Inferior parietal cortex (tissue), 1 donor: Measurements from ENCODE around the gene PRSS38.

Source experiments
- DNase-seq: peaks from one replicate; pipeline ENCODE4 v3.0.0-alpha.2; 2016; ENCODE audit errors: extremely low spot score

The PRSS38 gene

DNA sequence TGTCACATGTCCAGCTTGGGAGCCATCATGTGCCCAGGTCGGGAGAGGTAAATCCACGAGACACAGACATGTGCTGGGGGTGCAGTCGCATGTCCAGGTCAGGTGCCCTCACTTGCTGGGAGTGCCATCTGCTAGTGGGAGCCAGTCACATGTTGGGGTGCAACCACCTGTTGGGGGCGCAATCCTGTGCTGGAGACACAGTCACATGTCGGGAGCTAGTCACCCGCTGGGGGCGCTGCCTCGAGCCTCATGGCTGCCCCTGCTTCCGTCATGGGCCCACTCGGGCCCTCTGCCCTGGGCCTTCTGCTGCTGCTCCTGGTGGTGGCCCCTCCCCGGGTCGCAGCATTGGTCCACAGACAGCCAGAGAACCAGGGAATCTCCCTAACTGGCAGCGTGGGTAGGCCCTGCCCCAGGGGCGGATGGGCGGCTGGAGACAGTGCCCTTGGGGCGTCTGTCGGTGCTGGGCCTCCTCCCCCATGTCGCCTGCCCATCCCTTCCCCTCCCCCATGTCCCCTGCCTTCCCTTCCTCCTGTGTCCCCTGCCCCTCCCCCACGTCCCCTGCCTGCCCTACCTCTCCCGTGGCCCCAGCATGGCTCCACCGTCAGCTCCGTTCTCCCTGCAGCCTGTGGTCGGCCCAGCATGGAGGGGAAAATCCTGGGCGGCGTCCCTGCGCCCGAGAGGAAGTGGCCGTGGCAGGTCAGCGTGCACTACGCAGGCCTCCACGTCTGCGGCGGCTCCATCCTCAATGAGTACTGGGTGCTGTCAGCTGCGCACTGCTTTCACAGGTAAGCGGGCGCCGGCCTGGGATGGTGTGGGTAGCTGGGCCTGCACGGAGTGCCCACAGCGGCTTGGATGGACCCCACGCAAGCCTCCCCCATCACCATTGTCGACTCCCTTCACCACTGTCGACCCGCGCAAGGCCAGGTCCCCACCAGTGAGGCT lies at the start of gene PRSS38:
TSS of gene PRSS38 (plus strand) at position 208 of the 942 bp plus-strand sequence. CDS start at position 250, 42 bp downstream.
- no peak for DNase-seq

- DNase-seq: no peak
These were observed 49.4 kb upstream of the PRSS38 start for GRCh38 chr1:227766015-227766634.

GRCh38 chr1:227766653-227767277 lies 48.7 kb upstream of the PRSS38 start:
- no peak for DNase-seq

DNA sequence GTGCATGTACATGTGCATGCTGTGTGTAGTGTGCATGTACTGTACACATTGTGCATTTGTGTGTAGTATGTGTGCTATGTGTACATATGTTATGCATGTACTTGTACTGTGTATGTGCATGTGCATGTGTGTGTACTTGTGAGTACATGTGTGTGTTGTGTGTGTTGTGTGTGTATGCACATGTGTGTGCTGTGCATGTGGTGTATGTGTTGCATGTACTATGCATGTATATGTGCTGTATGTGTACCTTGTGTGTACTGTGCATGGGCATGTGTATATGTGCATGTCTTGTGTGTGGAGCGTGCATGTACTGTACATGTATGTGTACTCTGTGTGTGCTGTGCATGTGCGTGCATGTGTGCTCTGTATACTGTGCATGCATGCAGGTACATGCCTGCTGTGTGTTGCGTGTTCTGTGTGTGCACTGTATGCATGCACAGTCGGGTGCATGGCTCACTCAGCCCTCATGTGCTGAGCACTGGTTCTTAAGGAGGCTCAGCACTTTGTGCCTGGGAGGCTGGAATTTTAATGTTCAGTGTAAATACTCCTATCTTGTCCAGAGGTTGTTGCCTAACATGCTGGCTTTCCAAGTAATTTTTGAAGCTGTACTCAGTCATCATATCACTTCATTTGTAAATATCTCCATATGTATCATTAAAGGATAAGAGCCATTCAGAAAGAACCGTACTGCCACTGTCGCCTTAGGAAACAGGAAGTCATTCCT lies 47.9 kb upstream of the PRSS38 start:
- DNase-seq: no peak

- no peak for DNase-seq
These were observed 47.4 kb upstream of the PRSS38 start for GRCh38 chr1:227768125-227768439.

GRCh38 chr1:227768640-227769039 lies 46.8 kb upstream of the PRSS38 start:
- DNase-seq: no peak

GRCh38 chr1:227769047-227769935 lies 46.2 kb upstream of the PRSS38 start:
- DNase-seq: no peak

- DNase-seq: no peak
These were observed 45.5 kb upstream of the PRSS38 start for GRCh38 chr1:227769936-227770494.

DNA sequence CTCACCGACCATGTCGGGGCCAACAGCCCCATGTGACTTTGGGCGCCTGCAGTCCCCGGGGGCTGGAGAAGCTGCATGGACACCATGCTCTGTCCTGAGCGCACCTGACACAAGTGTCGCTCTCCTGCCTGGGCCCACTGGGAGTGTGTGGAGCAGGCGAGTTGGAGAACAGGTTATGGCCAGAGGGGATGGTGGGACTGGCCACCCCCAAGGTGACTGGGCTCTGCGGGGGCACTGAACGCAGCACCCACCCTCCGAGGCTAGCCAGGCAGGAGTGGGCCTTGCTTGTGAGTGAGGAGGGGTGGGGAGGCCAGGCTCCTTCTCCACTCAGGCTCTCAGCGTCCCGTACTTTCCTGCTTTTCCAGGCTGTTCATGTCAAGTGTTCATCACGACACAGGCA lies 44.7 kb upstream of the PRSS38 start:
- DNase-seq: no peak

GRCh38 chr1:227771326-227771725 lies 44.1 kb upstream of the PRSS38 start:
- DNase-seq: no peak

- no peak for DNase-seq
These were observed 43.7 kb upstream of the PRSS38 start for GRCh38 chr1:227771771-227772170.

- DNase-seq: no peak
These were observed 41.9 kb upstream of the PRSS38 start for GRCh38 chr1:227773558-227773957.

GRCh38 chr1:227774051-227774731 lies 41.3 kb upstream of the PRSS38 start:
- no peak for DNase-seq

DNA sequence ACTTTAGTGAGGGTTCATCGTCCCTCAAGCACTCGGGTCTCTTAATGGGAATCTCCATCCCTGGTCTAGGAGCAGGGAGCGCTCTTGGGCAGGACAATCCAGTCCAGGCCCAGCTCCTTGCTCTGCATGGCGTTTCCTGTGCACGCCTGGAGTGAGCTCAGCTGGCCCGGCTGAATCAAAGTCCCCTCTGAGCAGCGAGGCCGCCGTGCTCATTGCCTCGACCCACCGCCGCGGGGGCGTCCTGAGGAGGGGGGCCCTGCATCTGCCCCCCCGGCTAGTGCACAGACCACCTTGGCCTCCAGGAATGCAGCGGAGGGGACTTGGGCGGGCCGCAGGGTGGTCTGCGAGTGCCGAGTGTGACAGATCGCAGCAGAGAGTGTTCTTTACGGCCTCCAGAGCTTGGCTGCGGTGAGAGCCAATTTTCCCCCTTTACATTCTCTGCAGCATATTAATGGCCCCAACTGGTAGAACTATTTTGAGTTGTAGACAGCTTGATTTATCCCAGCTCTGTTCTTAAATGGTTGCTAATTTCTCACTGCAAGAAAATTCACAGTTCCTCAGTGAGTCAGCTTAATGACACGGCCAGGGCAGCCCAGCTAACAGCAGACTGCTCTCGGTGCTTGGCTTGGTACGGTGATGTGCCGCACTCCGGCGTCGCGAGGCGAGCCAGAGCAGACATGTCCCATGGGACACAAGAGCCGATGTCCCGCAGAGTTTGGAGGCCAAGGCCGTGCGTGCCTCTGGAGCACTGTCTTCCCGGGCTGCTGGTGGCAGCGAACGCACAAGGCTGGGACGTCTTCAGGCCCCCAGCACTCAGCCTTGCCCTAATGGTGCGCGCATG lies 40.4 kb upstream of the PRSS38 start:
- DNase-seq: no peak

DNA sequence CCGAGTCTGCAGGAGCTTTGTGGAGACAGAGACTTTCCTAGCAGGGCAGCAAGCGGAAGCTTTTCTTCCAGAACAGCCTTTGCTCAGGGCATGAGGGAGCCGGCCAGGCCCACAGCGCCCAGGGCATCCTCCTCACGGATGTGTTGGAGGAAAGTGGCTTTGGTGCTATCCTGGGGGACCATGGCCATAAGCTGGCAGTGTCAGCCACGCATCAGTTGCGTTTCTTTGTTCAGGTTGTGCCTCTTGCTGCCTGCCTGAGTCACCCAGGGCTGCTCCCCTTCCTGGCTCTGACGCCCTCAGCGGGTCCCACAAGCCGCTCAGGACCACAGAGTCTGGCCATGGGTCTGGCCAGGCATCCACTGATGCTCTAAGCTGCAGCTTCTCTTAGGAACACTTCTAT lies 39.6 kb upstream of the PRSS38 start:
- no peak for DNase-seq

DNA sequence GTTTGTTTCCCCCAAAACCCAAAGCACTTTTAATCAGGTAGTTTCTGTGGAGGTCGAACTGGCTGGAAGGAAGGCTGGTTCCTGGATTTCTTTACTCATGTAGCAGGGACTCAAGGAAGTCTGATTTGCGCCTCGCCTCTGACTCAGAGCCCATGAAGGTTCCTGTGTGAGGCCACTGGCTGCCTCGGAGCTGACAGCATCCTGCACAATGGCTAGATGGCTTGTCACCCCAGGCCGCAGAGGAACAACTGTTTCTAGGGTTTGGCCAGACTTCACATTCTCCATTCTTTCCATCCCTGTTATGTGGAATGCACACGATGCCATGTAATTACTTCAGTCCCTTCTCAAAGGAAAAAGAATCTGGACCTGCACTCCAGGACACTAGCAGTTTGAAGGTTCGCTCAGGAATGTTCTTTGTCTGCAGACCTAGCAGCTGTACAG lies 39.1 kb upstream of the PRSS38 start:
- DNase-seq: no peak

- DNase-seq: no peak
These were observed 38.3 kb upstream of the PRSS38 start for GRCh38 chr1:227777156-227777555.

DNA sequence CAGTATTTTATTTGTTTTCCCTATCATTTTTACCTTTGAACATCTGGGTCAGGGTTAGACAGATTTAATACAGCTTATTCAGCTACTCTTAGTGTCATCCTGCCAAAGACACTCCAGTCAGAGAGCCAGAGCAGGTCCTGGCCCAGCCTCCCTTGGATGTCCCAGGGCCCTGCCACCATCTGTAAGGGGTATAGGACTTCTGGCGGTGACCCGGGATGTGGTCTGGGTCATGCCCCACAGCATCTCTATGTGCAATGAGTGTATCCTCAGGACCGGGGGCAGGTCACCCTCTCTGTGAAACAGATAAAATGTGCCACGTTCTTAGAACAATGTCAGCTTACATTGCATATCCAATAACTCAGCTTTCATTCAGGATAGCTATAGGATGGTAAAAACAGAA lies 37.8 kb upstream of the PRSS38 start:
- DNase-seq: no peak

DNA sequence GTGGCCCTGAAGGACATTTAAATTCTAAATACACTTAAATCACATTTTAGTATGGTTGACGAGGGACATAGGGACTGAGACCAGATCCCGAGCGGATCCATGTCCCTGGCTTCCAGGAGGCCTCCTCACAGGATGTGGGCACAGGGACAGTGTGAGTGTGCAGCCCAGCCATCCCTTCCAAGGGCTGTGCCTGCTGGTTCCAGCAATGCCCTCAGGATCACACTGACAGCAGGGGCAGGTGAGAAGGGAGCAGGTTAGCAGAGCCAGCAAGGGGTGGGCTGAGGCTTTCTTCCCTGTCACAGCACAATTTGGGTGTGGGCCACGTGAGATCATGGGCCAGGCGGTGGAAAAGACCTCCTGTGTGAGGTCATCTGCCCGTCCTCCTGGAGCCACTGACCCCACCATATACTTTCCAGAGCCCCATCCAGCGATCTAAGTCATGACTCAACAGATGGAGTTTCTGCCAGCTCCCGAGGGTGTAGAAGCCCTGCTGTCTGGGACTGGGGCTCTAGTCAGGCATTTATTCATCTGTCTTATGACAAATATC lies 37.0 kb upstream of the PRSS38 start:
- no peak for DNase-seq
